Left ventricle myocardium inferior (tissue), 1 donor: Measurements from ENCODE around the gene MRPL54. TPM values are rescaled to one million over a fixed set of nuclear protein-coding genes. Genes with fewer than 3 reads are reported as not detected.

Experiments
- DNase-seq: peaks from one replicate; pipeline ENCODE4 v3.0.0-alpha.2; 2020
- H3K27ac ChIP-seq: fragments of 200-600 bp; replicated peaks from 2 replicates; pipeline ENCODE4 v1.8.0; 2021
- H3K27me3 ChIP-seq: fragments of 200-600 bp; 2 replicates; pipeline ENCODE4 v1.8.0; 2021; ENCODE audit warnings: low read depth
- H3K36me3 ChIP-seq: fragments of 200-600 bp; 2 replicates; pipeline ENCODE4 v1.8.0; 2021
- H3K4me1 ChIP-seq: fragments of 200-600 bp; 2 replicates; pipeline ENCODE4 v1.8.0; 2021
- H3K4me3 ChIP-seq: fragments of 200-600 bp; 2 replicates; pipeline ENCODE4 v1.8.0; 2021; ENCODE audit warnings: mild to moderate bottlenecking, moderate library complexity
- H3K9me3 ChIP-seq: fragments of 200-600 bp; replicated peaks from 2 replicates; pipeline ENCODE4 v1.8.0; 2021
- intact Hi-C: fragments of 100-400 bp; cut with micrococcal nuclease; formaldehyde crosslinking; loops from one replicate; pipeline ENCODE4 v1.11.0; 2022
- total RNA-seq: library from RNA; stranded (reverse); fragmentation: NEBNext Ultra II Directional; extraction: Animal tissue kit (Norgen Biotek cat#: 25700); gene quantifications from one replicate; pipeline ENCODE4 v1.2.1, GENCODE V29; 2021
- TF ChIP-seq, protein P1 (sequence below): fragments of 200-600 bp; IDR thresholded peaks from 2 replicates; pipeline ENCODE4 v1.8.0; 2021; ENCODE audit warnings: antibody characterized with exemption, mild to moderate bottlenecking, borderline replicate concordance
- donor health status: DM: no; HTN: yes; CAD: no; lungs with severe emphysema.

Gene MRPL54
- total RNA-seq, 1 donor from 2014 or later = 64.1 TPM

DNA sequence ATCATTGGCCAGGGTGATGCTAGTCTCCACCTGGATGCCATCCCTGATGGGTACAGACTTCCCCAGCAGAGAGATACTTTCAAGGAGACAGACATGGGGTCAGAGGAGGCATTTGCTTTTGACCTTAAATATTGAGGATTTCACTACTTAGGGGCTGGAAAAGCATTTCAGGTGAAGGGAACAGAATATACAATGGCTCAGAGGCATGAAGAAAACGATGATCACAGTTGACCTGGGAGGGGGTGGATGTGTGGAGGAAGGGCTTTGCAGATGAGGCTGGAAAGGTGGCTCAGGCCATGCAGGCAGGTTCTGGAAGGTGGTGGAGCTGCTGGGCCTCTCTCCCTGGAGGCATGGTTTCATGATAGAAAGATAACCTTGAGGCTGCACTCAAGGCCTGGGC, 19.8 kb downstream of the MRPL54 start:
- H3K27me3 ChIP-seq = peaks cover 60% of the 10 kb centered on the region
- H3K9me3 ChIP-seq = peaks cover 25% of the 10 kb centered on the region
- H3K36me3 ChIP-seq = no peaks in the 10 kb centered on the region
- no peak overlapping the region for H3K4me3 ChIP-seq
- peaks cover 8% of the 10 kb centered on the region for H3K4me1 ChIP-seq
- intact Hi-C loops = no loop called here
- no peak overlapping the region for H3K27ac ChIP-seq
- TF ChIP-seq, protein P1, sequence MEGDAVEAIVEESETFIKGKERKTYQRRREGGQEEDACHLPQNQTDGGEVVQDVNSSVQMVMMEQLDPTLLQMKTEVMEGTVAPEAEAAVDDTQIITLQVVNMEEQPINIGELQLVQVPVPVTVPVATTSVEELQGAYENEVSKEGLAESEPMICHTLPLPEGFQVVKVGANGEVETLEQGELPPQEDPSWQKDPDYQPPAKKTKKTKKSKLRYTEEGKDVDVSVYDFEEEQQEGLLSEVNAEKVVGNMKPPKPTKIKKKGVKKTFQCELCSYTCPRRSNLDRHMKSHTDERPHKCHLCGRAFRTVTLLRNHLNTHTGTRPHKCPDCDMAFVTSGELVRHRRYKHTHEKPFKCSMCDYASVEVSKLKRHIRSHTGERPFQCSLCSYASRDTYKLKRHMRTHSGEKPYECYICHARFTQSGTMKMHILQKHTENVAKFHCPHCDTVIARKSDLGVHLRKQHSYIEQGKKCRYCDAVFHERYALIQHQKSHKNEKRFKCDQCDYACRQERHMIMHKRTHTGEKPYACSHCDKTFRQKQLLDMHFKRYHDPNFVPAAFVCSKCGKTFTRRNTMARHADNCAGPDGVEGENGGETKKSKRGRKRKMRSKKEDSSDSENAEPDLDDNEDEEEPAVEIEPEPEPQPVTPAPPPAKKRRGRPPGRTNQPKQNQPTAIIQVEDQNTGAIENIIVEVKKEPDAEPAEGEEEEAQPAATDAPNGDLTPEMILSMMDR = no peak
- no peak for DNase-seq

DNA sequence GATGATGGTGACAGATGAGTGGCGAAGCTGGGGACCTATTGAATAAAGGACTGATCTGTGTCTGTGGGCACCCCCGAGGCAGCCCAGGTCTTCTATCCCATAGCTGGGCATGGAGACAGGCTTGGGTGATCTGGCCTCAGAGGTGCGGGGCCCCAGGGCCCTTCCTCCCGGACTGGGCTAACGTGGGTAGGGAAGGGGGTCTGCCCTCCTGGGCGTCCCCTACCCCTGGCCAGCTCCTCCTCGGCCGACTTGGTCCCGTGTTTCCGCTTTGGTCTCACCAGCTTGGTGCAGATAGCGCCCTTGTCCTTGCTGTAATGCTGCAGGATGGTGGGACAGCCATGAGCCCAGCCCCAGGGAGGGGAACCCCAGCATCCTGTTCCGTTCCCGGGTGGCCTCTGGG, 20.4 kb downstream of the MRPL54 start:
- H3K36me3 ChIP-seq = no peaks in the 10 kb centered on the region
- H3K4me3 ChIP-seq = no peak overlapping the region
- DNase-seq = no peak
- H3K9me3 ChIP-seq = peaks cover 25% of the 10 kb centered on the region
- no peak overlapping the region for H3K27ac ChIP-seq
- TF ChIP-seq, protein P1 = no peak
- intact Hi-C loops = no loop called here
- peaks cover 8% of the 10 kb centered on the region for H3K4me1 ChIP-seq
- H3K27me3 ChIP-seq = peaks cover 65% of the 10 kb centered on the region

DNA sequence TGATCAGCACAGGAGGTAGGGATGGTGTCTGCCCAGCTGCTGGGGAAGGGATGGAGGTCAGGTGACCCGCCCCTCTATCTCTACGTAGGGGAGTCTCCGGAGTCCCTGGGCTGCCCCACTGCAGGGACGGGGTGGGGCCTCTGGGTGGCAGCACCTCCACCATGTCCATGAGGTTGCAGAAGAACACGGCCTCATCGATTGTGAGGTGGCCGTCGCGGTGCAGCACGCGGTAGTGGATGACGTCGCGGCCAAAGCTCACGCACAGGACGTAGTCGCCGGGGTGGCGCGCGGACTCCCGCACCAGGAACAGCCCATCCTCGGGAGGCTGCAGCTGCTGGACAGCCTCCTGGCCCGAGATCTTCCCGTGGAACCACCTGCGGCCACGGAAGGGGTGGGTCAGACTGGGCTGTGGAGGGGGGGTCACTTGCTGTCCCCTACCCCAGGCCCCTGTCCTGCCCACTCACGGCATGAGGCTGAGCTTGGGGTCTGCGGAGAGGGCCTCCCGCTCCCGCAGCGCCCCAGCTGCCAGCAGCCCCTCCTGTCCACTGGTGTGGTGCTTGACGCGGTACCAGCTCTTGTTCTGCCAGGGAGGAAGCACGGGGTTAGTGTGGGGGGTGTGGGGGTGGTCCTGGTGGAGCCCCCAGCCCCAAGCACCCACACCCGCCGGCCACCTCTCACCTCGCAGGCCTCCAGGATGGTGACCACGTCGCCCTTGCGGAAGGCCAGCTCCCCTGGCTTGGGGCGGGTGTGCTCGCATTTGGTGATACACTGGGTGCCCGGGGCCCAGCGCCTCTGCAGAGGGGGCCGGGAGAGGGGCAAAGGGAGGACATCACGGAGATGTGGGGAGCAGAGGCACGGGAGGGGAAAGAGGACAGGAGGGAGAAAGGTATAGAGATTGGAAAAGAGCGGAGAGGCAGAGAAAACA, 21.4 kb downstream of the MRPL54 start:
- Histone ChIP-seq H3K27me3 (peaks cover 69% of the 10 kb centered on the region), H3K4me3 (no peak overlapping the region), H3K9me3 (peaks cover 25% of the 10 kb centered on the region), H3K36me3 (no peaks in the 10 kb centered on the region), H3K4me1 (peaks cover 8% of the 10 kb centered on the region), H3K27ac (no peak overlapping the region)
- no peak for DNase-seq
- TF ChIP-seq, protein P1 = peak; percentile 49
- intact Hi-C loops = no loop called here

DNA sequence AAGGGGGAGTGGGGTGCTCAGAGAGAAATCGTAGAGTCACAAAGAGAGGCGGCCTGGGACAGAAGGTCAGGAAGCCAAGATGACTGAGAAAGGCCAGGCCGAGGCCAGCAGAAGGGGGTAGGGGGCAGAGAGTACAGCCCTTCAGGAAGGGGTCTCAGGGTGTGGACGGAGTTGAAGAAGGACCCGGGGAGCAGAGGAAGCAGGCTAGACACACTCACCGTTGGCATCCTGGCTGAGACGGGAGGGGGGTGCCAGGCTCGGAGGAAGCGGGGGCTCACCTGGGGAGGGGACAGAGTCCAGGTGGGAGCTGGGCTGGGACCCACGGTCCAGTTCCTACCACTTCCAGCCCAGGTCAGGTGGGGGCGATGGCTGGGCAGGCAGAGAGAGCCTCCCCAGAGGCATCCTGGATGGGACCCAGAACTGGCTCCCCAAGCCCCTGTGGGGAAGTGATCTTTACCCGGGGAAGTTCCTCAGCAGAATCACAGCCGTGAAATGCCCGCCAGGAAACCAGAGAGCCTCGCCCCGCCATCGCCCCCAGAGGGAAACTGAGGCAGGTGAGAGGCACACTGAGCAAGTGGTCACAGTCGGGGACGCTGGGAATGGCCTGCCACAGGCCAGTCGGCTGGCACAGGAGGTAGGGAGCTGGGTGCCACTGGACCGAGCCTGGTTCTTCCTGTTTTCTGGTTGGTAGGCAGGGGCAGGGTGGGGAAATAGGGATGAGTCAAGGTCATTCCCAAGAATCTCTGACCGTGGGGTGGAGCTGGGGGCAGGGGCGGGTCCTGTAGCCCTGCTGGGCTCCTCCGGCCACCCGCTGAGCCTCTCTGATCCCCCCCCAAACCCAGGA, 22.3 kb downstream of the MRPL54 start:
- DNase-seq = no peak
- no peaks in the 10 kb centered on the region for H3K36me3 ChIP-seq
- peak overlapping the region; percentile 55 for H3K4me3 ChIP-seq
- H3K4me1 ChIP-seq = peaks cover 8% of the 10 kb centered on the region
- intact Hi-C loops = no loop called here
- peaks cover 75% of the 10 kb centered on the region for H3K27me3 ChIP-seq
- no peak overlapping the region for H3K27ac ChIP-seq
- H3K9me3 ChIP-seq = peaks cover 25% of the 10 kb centered on the region
- TF ChIP-seq, protein P1 = no peak

DNA sequence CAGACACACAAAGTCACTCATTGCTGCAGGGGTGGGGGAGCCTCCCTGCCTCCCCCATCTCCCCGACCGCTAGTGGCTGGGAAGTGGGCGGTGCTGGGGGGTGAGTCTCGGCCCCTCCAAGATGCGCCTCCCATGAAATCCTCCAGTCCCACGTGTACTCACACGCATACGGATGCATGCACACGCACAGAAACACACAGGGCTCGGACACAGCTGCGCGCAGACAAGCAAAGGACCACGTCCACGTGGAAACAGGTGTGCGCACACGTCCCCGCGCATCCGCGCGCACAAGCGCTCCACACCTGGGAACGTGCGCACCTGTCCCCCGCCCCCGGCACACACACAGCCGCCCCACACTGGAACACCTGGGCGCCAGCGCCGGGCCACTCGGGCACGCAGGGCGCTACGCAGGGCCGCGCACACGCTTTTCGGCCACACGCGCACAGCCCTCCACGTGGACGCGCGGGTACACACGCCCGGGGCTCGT, 23.0 kb downstream of the MRPL54 start:
- Histone ChIP-seq H3K4me3 (peak overlapping the region; percentile 55), H3K27me3 (peaks cover 81% of the 10 kb centered on the region)

More for the DNA sequence above, 23.0 kb downstream of the MRPL54 start:
- Histone ChIP-seq H3K27ac (no peak overlapping the region), H3K9me3 (peaks cover 25% of the 10 kb centered on the region), H3K4me1 (peaks cover 8% of the 10 kb centered on the region), H3K36me3 (no peaks in the 10 kb centered on the region)
- no peak for DNase-seq
- TF ChIP-seq, protein P1 = no peak
- intact Hi-C loops = no loop called here
